Mesenchymal stem cell (in vitro differentiated cells and primary cell): Measurements from ENCODE around the gene CCL11.

Experiments
- DNase-seq: peaks from one replicate; pipeline ENCODE4 v3.0.0-alpha.2; 2013
- H2AFZ ChIP-seq: one replicate; pipeline ENCODE4 v1.6.1; 2013; ENCODE audit warnings: low read depth, mild to moderate bottlenecking, control low read depth, inconsistent platforms, low read length, moderate library complexity
- H2AK5ac ChIP-seq: 2 replicates; pipeline ENCODE4 v1.6.1; 2013; ENCODE audit warnings: low read length, moderate library complexity, mild to moderate bottlenecking, inconsistent platforms; ENCODE audit not compliant: severe bottlenecking
- H2BK120ac ChIP-seq: one replicate; pipeline ENCODE4 v1.6.1; 2013; ENCODE audit warnings: low read depth, mild to moderate bottlenecking, inconsistent platforms, low read length, moderate library complexity
- H2BK12ac ChIP-seq, 2 experiments: one replicate each; pipeline ENCODE4 v1.6.1; 2013; ENCODE audit warnings: inconsistent platforms in 2 of 2, low read length in 2 of 2, mild to moderate bottlenecking in 2 of 2, moderate library complexity in 2 of 2, control low read depth in 1 of 2
- H2BK15ac ChIP-seq: one replicate; pipeline ENCODE4 v1.6.1; 2013; ENCODE audit warnings: mild to moderate bottlenecking, low read depth, inconsistent platforms; ENCODE audit not compliant: poor library complexity, severe bottlenecking
- H2BK5ac ChIP-seq: 2 replicates; pipeline ENCODE4 v1.6.1; 2013; ENCODE audit warnings: low read depth, mild to moderate bottlenecking, low read length, control low read depth, inconsistent platforms; ENCODE audit not compliant: poor library complexity, severe bottlenecking
- H3K14ac ChIP-seq, 2 experiments: one replicate each; pipeline ENCODE4 v1.6.1; 2013; ENCODE audit warnings: inconsistent platforms in 2 of 2, low read length in 2 of 2, control low read depth in 1 of 2, mild to moderate bottlenecking in 1 of 2, moderate library complexity in 1 of 2
- H3K18ac ChIP-seq, 2 experiments: one replicate each; pipeline ENCODE4 v1.6.1; 2013; ENCODE audit warnings: inconsistent platforms in 2 of 2, low read length in 2 of 2, control low read depth in 1 of 2, low read depth in 1 of 2, mild to moderate bottlenecking in 1 of 2
- H3K23ac ChIP-seq, 2 experiments: one replicate each; pipeline ENCODE4 v1.6.1; 2013; ENCODE audit warnings: inconsistent platforms in 2 of 2, low read length in 2 of 2, mild to moderate bottlenecking in 2 of 2, moderate library complexity in 2 of 2, control low read depth in 1 of 2
- H3K27ac ChIP-seq: 2 replicates; pipeline ENCODE4 v1.5.1; 2013; ENCODE audit warnings: mild to moderate bottlenecking, moderate library complexity, low read length, control low read depth, inconsistent platforms; ENCODE audit not compliant: poor library complexity, severe bottlenecking
- H3K27me3 ChIP-seq, 2 experiments: 2 replicates each; pipeline versions ENCODE4 v1.6.1 to v1.7.0; 2013; ENCODE audit warnings: low read length in 2 of 2, mild to moderate bottlenecking in 2 of 2, moderate library complexity in 2 of 2, control low read depth in 1 of 2, inconsistent platforms in 1 of 2; ENCODE audit not compliant: control insufficient read depth in 1 of 2, insufficient read depth in 1 of 2
- H3K36me3 ChIP-seq, 2 experiments: 2 replicates each; pipeline versions ENCODE4 v1.6.1 to v1.7.0; 2013; ENCODE audit warnings: low read length in 2 of 2, control low read depth in 1 of 2, inconsistent platforms in 1 of 2, low read depth in 1 of 2, mild to moderate bottlenecking in 1 of 2; ENCODE audit not compliant: insufficient read depth in 2 of 2, control insufficient read depth in 1 of 2
- H3K4ac ChIP-seq, 2 experiments: one replicate each; pipeline ENCODE4 v1.6.1; 2013; ENCODE audit warnings: inconsistent platforms in 2 of 2, low read length in 2 of 2, mild to moderate bottlenecking in 2 of 2, moderate library complexity in 2 of 2, control low read depth in 1 of 2, low read depth in 1 of 2
- H3K4me1 ChIP-seq: 2 replicates; pipeline ENCODE4 v1.6.1; 2013; ENCODE audit warnings: low read depth, low read length, control low read depth; ENCODE audit not compliant: control insufficient read depth, insufficient read depth
- H3K4me2 ChIP-seq: 2 replicates; pipeline ENCODE4 v1.6.1; 2013; ENCODE audit warnings: low read length, mild to moderate bottlenecking, inconsistent platforms; ENCODE audit not compliant: poor library complexity, severe bottlenecking
- H3K4me3 ChIP-seq, 2 experiments: 2 replicates each; pipeline versions ENCODE4 v1.5.1 to v1.7.0; 2013; ENCODE audit warnings: low read length in 2 of 2, mild to moderate bottlenecking in 2 of 2, control low read depth in 1 of 2, low read depth in 1 of 2; ENCODE audit not compliant: insufficient read depth in 1 of 2
- H3K79me1 ChIP-seq: replicated peaks from 2 replicates; pipeline ENCODE4 v1.6.1; 2013; ENCODE audit warnings: mild to moderate bottlenecking, control low read depth, low read length, inconsistent platforms; ENCODE audit not compliant: poor library complexity, severe bottlenecking
- H3K9ac ChIP-seq: 2 replicates; pipeline ENCODE4 v1.7.0; 2013; ENCODE audit warnings: mild to moderate bottlenecking, low read length, moderate library complexity
- H3K9me3 ChIP-seq: 2 replicates; pipeline ENCODE4 v1.7.0; 2013; ENCODE audit warnings: mild to moderate bottlenecking, low read length; ENCODE audit not compliant: control insufficient read depth
- H4K8ac ChIP-seq: one replicate; pipeline ENCODE4 v1.6.1; 2013; ENCODE audit warnings: inconsistent platforms, mild to moderate bottlenecking, low read length, moderate library complexity
- H4K91ac ChIP-seq: one replicate; pipeline ENCODE4 v1.6.1; 2013; ENCODE audit warnings: mild to moderate bottlenecking, low read length, inconsistent platforms
- WGBS: methylation state at CpG from one replicate; pipeline ENCODE4 v1.1.7; 2013; ENCODE audit warnings: mixed read lengths; 5-methylcytosine and 5-hydroxymethylcytosine counted together

CCL11 gene

GRCh38 chr17:34254146-34254545, 31.4 kb upstream of the CCL11 start:
- peaks cover 22% of the 10 kb centered on the region for H3K4me1 ChIP-seq
- H3K14ac ChIP-seq, result no peak overlapping the region
- no peak overlapping the region for H3K4me2 ChIP-seq
- no peak overlapping the region for H2BK120ac ChIP-seq
- WGBS, result 25% methylated on average over 2 of the region's 3 CpGs
- peak overlapping the region in 1 of 2 experiments; percentile 44 for H3K4ac ChIP-seq
- H2BK15ac ChIP-seq, result no peak overlapping the region
- H2AFZ ChIP-seq, result no peak overlapping the region
- DNase-seq, result peak; percentile 72
- H3K23ac ChIP-seq, result no peak overlapping the region
- H2BK5ac ChIP-seq, result peak overlapping the region; percentile 21
- H4K91ac ChIP-seq, result no peak overlapping the region
- peak overlapping the region in 1 of 2 experiments; percentile 90 for H3K4me3 ChIP-seq
- peak overlapping the region; percentile 88 for H3K27ac ChIP-seq
- H3K9me3 ChIP-seq, result no peaks in the 10 kb centered on the region
- peak overlapping the region; percentile 81 for H3K9ac ChIP-seq
- no peak overlapping the region for H4K8ac ChIP-seq
- H3K18ac ChIP-seq, result peak overlapping the region; percentile 45 to 54
- H2BK12ac ChIP-seq, result peak overlapping the region in 1 of 2 experiments; percentile 90
- no peaks in the 10 kb centered on the region for H3K79me1 ChIP-seq
- H2AK5ac ChIP-seq, result peak overlapping the region; percentile 54
- H3K36me3 ChIP-seq, result peaks cover 0 to 15% of the 10 kb centered on the region in 2 experiments
- no peaks in the 10 kb centered on the region for H3K27me3 ChIP-seq

DNA sequence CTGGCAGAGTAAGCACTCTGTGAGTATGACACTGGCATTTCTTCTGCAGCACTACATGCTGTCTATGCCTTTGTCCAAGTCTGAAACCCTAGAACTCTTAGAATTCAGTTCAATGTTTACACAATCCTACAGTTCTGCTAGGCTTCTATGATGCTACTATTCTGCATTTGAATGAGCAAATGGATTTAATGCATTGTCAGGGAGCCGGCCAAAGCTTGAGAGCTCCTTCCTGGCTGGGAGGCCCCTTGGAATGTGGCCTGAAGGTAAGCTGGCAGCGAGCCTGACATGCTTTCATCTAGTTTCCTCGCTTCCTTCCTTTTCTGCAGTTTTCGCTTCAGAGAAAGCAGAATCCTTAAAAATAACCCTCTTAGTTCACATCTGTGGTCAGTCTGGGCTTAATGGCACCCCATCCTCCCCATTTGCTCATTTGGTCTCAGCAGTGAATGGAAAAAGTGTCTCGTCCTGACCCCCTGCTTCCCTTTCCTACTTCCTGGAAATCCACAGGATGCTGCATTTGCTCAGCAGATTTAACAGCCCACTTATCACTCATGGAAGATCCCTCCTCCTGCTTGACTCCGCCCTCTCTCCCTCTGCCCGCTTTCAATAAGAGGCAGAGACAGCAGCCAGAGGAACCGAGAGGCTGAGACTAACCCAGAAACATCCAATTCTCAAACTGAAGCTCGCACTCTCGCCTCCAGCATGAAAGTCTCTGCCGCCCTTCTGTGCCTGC, 30.7 kb upstream of the CCL11 start, which contains the start of gene CCL2:
CCL2 (plus strand) TSS at position 635 of the 730 bp plus-strand sequence; CDS start at position 700, 65 bp downstream.
- H2AFZ ChIP-seq, result no peak within 1 kb of the TSS
- H3K4me1 ChIP-seq, result peaks cover 18% of the 10 kb centered on the region
- no peaks in the 10 kb centered on the region for H3K9me3 ChIP-seq
- no peaks in the 10 kb centered on the region for H3K27me3 ChIP-seq
- peak within 1 kb of the TSS; percentile 11 for H2BK120ac ChIP-seq
- peaks cover 0 to 15% of the 10 kb centered on the region in 2 experiments for H3K36me3 ChIP-seq
- H2BK15ac ChIP-seq, result no peak within 1 kb of the TSS
- no peak within 1 kb of the TSS for H3K23ac ChIP-seq
- H3K14ac ChIP-seq, result no peak within 1 kb of the TSS
- 9% methylated on average over 11 of the region's 11 CpGs for WGBS
- H2BK12ac ChIP-seq, result peak within 1 kb of the TSS in 1 of 2 experiments; percentile 90
- peak within 1 kb of the TSS; percentile 21 for H2BK5ac ChIP-seq
- peak within 1 kb of the TSS; percentile 49 for H3K4me2 ChIP-seq
- H4K91ac ChIP-seq, result peak within 1 kb of the TSS; percentile 41
- peak within 1 kb of the TSS; percentile 54 for H2AK5ac ChIP-seq
- peak within 1 kb of the TSS; percentile 25 to 91 for H3K4ac ChIP-seq
- H3K9ac ChIP-seq, result peak within 1 kb of the TSS; percentile 81
- H3K79me1 ChIP-seq, result no peaks in the 10 kb centered on the region
- H3K4me3 ChIP-seq, result peak within 1 kb of the TSS; percentile 26 to 90
- DNase-seq, result peak; percentile 82
- H4K8ac ChIP-seq, result peak within 1 kb of the TSS; percentile 62
- peak within 1 kb of the TSS; percentile 45 to 78 for H3K18ac ChIP-seq
- H3K27ac ChIP-seq, result peak within 1 kb of the TSS; percentile 88

GRCh38 chr17:34255381-34255732, 30.2 kb upstream of the CCL11 start:
- 41% methylated on average over 5 of the region's 5 CpGs for WGBS

DNA sequence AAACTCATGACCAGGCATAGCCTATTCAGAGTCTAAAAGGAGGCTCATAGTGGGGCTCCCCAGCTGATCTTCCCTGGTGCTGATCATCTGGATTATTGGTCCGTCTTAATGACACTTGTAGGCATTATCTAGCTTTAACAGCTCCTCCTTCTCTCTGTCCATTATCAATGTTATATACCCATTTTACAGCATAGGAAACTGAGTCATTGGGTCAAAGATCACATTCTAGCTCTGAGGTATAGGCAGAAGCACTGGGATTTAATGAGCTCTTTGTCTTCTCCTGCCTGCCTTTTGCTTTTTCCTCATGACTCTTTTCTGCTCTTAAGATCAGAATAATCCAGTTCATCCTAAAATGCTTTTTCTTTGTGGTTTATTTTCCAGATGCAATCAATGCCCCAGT, 29.7 kb upstream of the CCL11 start:
- peak overlapping the region; percentile 81 for H3K9ac ChIP-seq
- DNase-seq, result no peak
- peak overlapping the region in 1 of 2 experiments; percentile 11 for H2BK12ac ChIP-seq
- no peak overlapping the region for H3K23ac ChIP-seq
- peak overlapping the region in 1 of 2 experiments; percentile 2 for H3K18ac ChIP-seq
- no peaks in the 10 kb centered on the region for H3K27me3 ChIP-seq
- H3K36me3 ChIP-seq, result peaks cover 0 to 15% of the 10 kb centered on the region in 2 experiments
- peaks cover 16% of the 10 kb centered on the region for H3K4me1 ChIP-seq
- no peak overlapping the region for H3K4ac ChIP-seq
- H4K8ac ChIP-seq, result no peak overlapping the region
- H2BK5ac ChIP-seq, result no peak overlapping the region
- peak overlapping the region; percentile 49 for H3K4me2 ChIP-seq
- peak overlapping the region in 1 of 2 experiments; percentile 90 for H3K4me3 ChIP-seq
- H3K9me3 ChIP-seq, result no peaks in the 10 kb centered on the region
- H3K79me1 ChIP-seq, result no peaks in the 10 kb centered on the region
- H2AFZ ChIP-seq, result no peak overlapping the region
- WGBS, result 44% methylated on average over 1 of the region's 1 CpG
- no peak overlapping the region for H2BK120ac ChIP-seq
- H4K91ac ChIP-seq, result no peak overlapping the region
- no peak overlapping the region for H2AK5ac ChIP-seq
- peak overlapping the region; percentile 88 for H3K27ac ChIP-seq
- no peak overlapping the region for H3K14ac ChIP-seq
- no peak overlapping the region for H2BK15ac ChIP-seq

More at GRCh38 chr17:34255381-34255732, 30.2 kb upstream of the CCL11 start:
- no peak overlapping the region for H3K23ac ChIP-seq
- H3K4me1 ChIP-seq, result peaks cover 16% of the 10 kb centered on the region
- H3K27me3 ChIP-seq, result no peaks in the 10 kb centered on the region
- H3K18ac ChIP-seq, result peak overlapping the region; percentile 23 to 78
- H2BK5ac ChIP-seq, result no peak overlapping the region
- H2AK5ac ChIP-seq, result no peak overlapping the region
- H3K14ac ChIP-seq, result no peak overlapping the region
- H3K79me1 ChIP-seq, result no peaks in the 10 kb centered on the region
- H3K9me3 ChIP-seq, result no peaks in the 10 kb centered on the region
- H3K4ac ChIP-seq, result peak overlapping the region in 1 of 2 experiments; percentile 91
- no peak overlapping the region for H2BK15ac ChIP-seq
- H2BK120ac ChIP-seq, result no peak overlapping the region
- H2AFZ ChIP-seq, result no peak overlapping the region
- H3K4me2 ChIP-seq, result peak overlapping the region; percentile 49
- peak overlapping the region in 1 of 2 experiments; percentile 73 for H2BK12ac ChIP-seq
- no peak overlapping the region for H4K8ac ChIP-seq
- peak overlapping the region; percentile 26 to 90 for H3K4me3 ChIP-seq
- peak overlapping the region; percentile 88 for H3K27ac ChIP-seq
- DNase-seq, result no peak
- H3K36me3 ChIP-seq, result peaks cover 0 to 15% of the 10 kb centered on the region in 2 experiments
- H3K9ac ChIP-seq, result peak overlapping the region; percentile 81
- H4K91ac ChIP-seq, result no peak overlapping the region
